Endothelial cell of umbilical vein (primary cell): Measurements from ENCODE around the gene IQGAP2. TPM values are rescaled to one million over a fixed set of nuclear protein-coding genes. Genes with fewer than 3 reads are reported as not detected.

Source experiments
- BruUV-seq: library from RNA; stranded (reverse); fragments of 400-500 nt; replicated peaks from 2 replicates; lab custom pipeline; 2021; lab: Mats Ljungman, UMichigan
- CTCF ChIA-PET: fragments of 300-600, 350-600 bp; sonication (Branson Sonifier 250); formaldehyde crosslinking; loops from one replicate; lab custom pipeline; 2021; ENCODE audit warnings: antibody characterized with exemption, inconsistent platforms; lab: Charles Lee
- POLR2A ChIA-PET: fragments of 300-600, 350-600 bp; sonication (Branson Sonifier 250); formaldehyde crosslinking; loops from one replicate; lab custom pipeline; 2021; ENCODE audit warnings: antibody characterized with exemption, inconsistent platforms; lab: Charles Lee
- DNase-seq: peaks from one replicate; pipeline ENCODE4 v3.0.0-alpha.2; 2011; ENCODE audit warnings: low read depth, low spot score
- FAIRE-seq: peaks from 2 replicates; lab custom pipeline; 2011; peaks lifted over from hg19 to GRCh38; lab: Jason Lieb, UNC
- H2AFZ ChIP-seq: 2 replicates; pipeline ENCODE4 v1.6.0; 2012; ENCODE audit warnings: low read depth, low read length, control low read depth, inconsistent platforms
- H3K27ac ChIP-seq: 2 replicates; pipeline ENCODE4 v1.5.1; 2011; ENCODE audit warnings: low read depth, mild to moderate bottlenecking, control low read depth, low read length, moderate library complexity; ENCODE audit not compliant: insufficient read depth
- H3K27me3 ChIP-seq, 2 experiments: 2 replicates each; pipeline versions ENCODE4 v1.6.0 to v1.6.1; 2011; ENCODE audit warnings: low read length in 2 of 2, mixed read lengths in 1 of 2; ENCODE audit not compliant: control insufficient read depth in 2 of 2, insufficient read depth in 2 of 2
- H3K36me3 ChIP-seq, 2 experiments: 2 replicates in 1 of 2; 3 replicates in 1 of 2; pipeline ENCODE4 v1.5.1; 2011; ENCODE audit warnings: low read length in 2 of 2, mild to moderate bottlenecking in 1 of 2, moderate library complexity in 1 of 2; ENCODE audit not compliant: control insufficient read depth in 2 of 2, insufficient read depth in 2 of 2; ENCODE audit errors: extremely low read depth in 1 of 2
- H3K4me1 ChIP-seq: 3 replicates; pipeline ENCODE4 v1.5.1; 2011; ENCODE audit warnings: mild to moderate bottlenecking, low read length; ENCODE audit not compliant: control insufficient read depth, insufficient read depth; ENCODE audit errors: extremely low read depth
- H3K4me2 ChIP-seq: 2 replicates; pipeline ENCODE4 v1.6.1; 2011; ENCODE audit warnings: low read length, control low read depth, mixed read lengths; ENCODE audit not compliant: insufficient read depth
- H3K4me3 ChIP-seq, 3 experiments: fragments of 200-600 bp in 1 of 3; sonication (generic), shearing (Covaris generic) in 1 of 3; replicated peaks in 1 of 3; 2 replicates each; pipeline ENCODE4 v1.5.1; 2011 to 2016; ENCODE audit warnings: control low read depth in 3 of 3, low read length in 3 of 3, mild to moderate bottlenecking in 2 of 3, inconsistent platforms in 1 of 3, low read depth in 1 of 3, moderate library complexity in 1 of 3; ENCODE audit not compliant: insufficient read depth in 1 of 3
- H3K79me2 ChIP-seq: 2 replicates; pipeline ENCODE4 v1.6.0; 2012; ENCODE audit warnings: low read length, inconsistent platforms; ENCODE audit not compliant: control insufficient read depth, insufficient read depth
- H3K9ac ChIP-seq: replicated peaks from 2 replicates; pipeline ENCODE3; 2011; ENCODE audit warnings: low read length, control low read depth; ENCODE audit not compliant: insufficient read depth; ENCODE audit errors: extremely low read depth
- H3K9me1 ChIP-seq: replicated peaks from 3 replicates; pipeline ENCODE4 v1.6.0; 2011; ENCODE audit warnings: mild to moderate bottlenecking, low read length; ENCODE audit not compliant: control insufficient read depth, insufficient read depth; ENCODE audit errors: extremely low read depth
- H3K9me3 ChIP-seq: replicated peaks from 2 replicates; pipeline ENCODE4 v1.5.1; 2012; ENCODE audit warnings: low read length, inconsistent platforms; ENCODE audit not compliant: control insufficient read depth, insufficient read depth
- H4K20me1 ChIP-seq: replicated peaks from 2 replicates; pipeline ENCODE3; 2011; ENCODE audit warnings: mild to moderate bottlenecking, low read length; ENCODE audit not compliant: control insufficient read depth, insufficient read depth; ENCODE audit errors: extremely low read depth
- EZH2 ChIP-seq: IDR thresholded peaks from 2 replicates; pipeline ENCODE4 v1.6.1; 2012; ENCODE audit warnings: borderline replicate concordance, low read depth, mild to moderate bottlenecking, moderate library complexity, low read length, inconsistent platforms; ENCODE audit not compliant: severe bottlenecking
- FOS ChIP-seq: IDR thresholded peaks from 2 replicates; pipeline ENCODE4 v1.6.1; 2011; ENCODE audit warnings: mild to moderate bottlenecking, low read length, moderate library complexity, borderline replicate concordance; ENCODE audit not compliant: insufficient read depth
- GATA2 ChIP-seq: IDR thresholded peaks from 2 replicates; pipeline ENCODE4 v1.7.0; 2011; ENCODE audit warnings: low read depth, mild to moderate bottlenecking, moderate library complexity, mixed read lengths, low read length; ENCODE audit not compliant: insufficient read length, insufficient read depth
- JUN ChIP-seq: IDR thresholded peaks from 2 replicates; pipeline ENCODE4 v1.6.1; 2011; ENCODE audit warnings: borderline replicate concordance, low read depth; ENCODE audit not compliant: insufficient read length, insufficient read depth
- MAX ChIP-seq: IDR thresholded peaks from 2 replicates; pipeline ENCODE4 v1.6.1; 2011; ENCODE audit not compliant: insufficient read depth, insufficient read length
- MYC ChIP-seq: IDR thresholded peaks from one replicate; pipeline ENCODE4 v1.6.1; 2011; ENCODE audit warnings: mild to moderate bottlenecking, low read depth, low read length
- POLR2A ChIP-seq: IDR thresholded peaks from 2 replicates; pipeline ENCODE4 v1.6.1; 2012; ENCODE audit warnings: low read depth, mild to moderate bottlenecking, control low read depth, low read length
- POLR2AphosphoS5 ChIP-seq: IDR thresholded peaks from 2 replicates; pipeline ENCODE4 v1.6.1; 2012; ENCODE audit warnings: low read depth, mild to moderate bottlenecking, control low read depth, low read length, moderate library complexity; ENCODE audit not compliant: insufficient read depth
- dilution Hi-C: fragments of 300-500 bp; cut with MboI; formaldehyde crosslinking; loops from one replicate; pipeline ENCODE4 v1.15.0; 2019; ENCODE audit warnings: low sequenced_read_pairs; ENCODE audit not compliant: extremely low pct_ligation_motif_present
- intact Hi-C: fragments of 100-400 bp; cut with micrococcal nuclease; formaldehyde crosslinking; loops from one replicate; pipeline ENCODE4 v1.10.0; 2022
- polyA plus RNA-seq, 4 experiments: library from polyadenylated mRNA; depleted of rRNA in 3 of 4; stranded (reverse) in 3 of 4; unstranded in 1 of 4; fragments of >200 nt; gene quantifications; 2 replicates each; pipeline versions ENCODE4 v1.2.1 to v1.2.3, GENCODE V29; 2011 to 2012; ENCODE audit warnings: missing spikeins in 1 of 4
- total RNA-seq: library from RNA; stranded (reverse); gene quantifications from 2 replicates; pipeline ENCODE4 v1.2.3, GENCODE V29; 2021
- TF ChIP-seq, protein P1 (sequence below), 2 donors: IDR thresholded peaks; 1 replicate in 1 of 2; 2 replicates in 1 of 2; pipeline ENCODE4 v1.5.1; 2011; ENCODE audit warnings: low read length in 2 of 2, mild to moderate bottlenecking in 2 of 2, moderate library complexity in 2 of 2, control low read depth in 1 of 2, inconsistent platforms in 1 of 2, low read depth in 1 of 2; ENCODE audit not compliant: insufficient read depth in 1 of 2; ENCODE audit errors: extremely low read depth in 1 of 2

IQGAP2 gene
- total and polyA plus RNA-seq, 2 donors (not counting 3 experiments of a cell fraction or from before 2014, with no cell fraction given), result 4.5 to 4.7 TPM

DNA sequence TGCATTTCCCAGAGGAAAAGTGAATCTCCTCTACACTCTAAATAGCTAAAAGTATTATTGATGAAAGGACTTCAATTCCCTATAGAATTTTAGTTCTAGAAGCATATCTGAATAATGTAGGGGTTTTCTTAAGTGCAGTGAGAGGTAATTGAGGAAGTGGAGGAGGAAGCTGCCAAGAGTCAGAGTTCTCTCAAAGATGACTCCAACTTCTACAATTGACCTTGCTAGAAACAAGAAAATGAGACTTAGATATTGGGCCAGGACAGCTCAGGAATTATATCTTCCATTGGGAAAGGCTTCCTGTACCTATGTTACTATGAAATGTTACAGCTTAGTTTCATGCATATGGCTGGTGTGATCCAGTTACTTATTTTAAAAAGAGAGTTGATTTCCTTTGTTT, 302.5 kb downstream of the IQGAP2 start:
- dilution Hi-C loops (no loop called here), intact Hi-C loops (no loop called here)
- no peak overlapping the region for H3K27ac ChIP-seq
- peaks cover 38% of the 10 kb centered on the region for H3K4me1 ChIP-seq
- H3K79me2 ChIP-seq, result no peaks in the 10 kb centered on the region
- H3K9me1 ChIP-seq, result no peaks in the 10 kb centered on the region
- H3K9me3 ChIP-seq, result no peaks in the 10 kb centered on the region
- CTCF ChIA-PET, result interaction anchor here (1.2 to 3.4 kb wide), 4 partner anchors 9 to 104 kb away, joined by 3 to 19 read pairs (median 10); no protein-coding TSS in a partner anchor
- peak overlapping the region; percentile 18 for H3K4me2 ChIP-seq
- peak overlapping the region; percentile 7 for H2AFZ ChIP-seq
- no TSS peak for BruUV-seq
- H3K4me3 ChIP-seq, result no peak overlapping the region
- FAIRE-seq, result peak; percentile 52
- no peak for TF ChIP-seq JUN
- TF ChIP-seq MYC, result no peak
- no peak for TF ChIP-seq FOS
- no peak for TF ChIP-seq MAX
- TF ChIP-seq POLR2AphosphoS5, result no peak
- TF ChIP-seq POLR2A, result no peak
- TF ChIP-seq GATA2, result no peak
- TF ChIP-seq, protein P1, sequence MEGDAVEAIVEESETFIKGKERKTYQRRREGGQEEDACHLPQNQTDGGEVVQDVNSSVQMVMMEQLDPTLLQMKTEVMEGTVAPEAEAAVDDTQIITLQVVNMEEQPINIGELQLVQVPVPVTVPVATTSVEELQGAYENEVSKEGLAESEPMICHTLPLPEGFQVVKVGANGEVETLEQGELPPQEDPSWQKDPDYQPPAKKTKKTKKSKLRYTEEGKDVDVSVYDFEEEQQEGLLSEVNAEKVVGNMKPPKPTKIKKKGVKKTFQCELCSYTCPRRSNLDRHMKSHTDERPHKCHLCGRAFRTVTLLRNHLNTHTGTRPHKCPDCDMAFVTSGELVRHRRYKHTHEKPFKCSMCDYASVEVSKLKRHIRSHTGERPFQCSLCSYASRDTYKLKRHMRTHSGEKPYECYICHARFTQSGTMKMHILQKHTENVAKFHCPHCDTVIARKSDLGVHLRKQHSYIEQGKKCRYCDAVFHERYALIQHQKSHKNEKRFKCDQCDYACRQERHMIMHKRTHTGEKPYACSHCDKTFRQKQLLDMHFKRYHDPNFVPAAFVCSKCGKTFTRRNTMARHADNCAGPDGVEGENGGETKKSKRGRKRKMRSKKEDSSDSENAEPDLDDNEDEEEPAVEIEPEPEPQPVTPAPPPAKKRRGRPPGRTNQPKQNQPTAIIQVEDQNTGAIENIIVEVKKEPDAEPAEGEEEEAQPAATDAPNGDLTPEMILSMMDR (IDR thresholded peaks at IDR 0.05; ENCODE audit: extremely low read depth in 1 of 2, insufficient read depth in 1 of 2, low read depth in 1 of 2, low read length in 2 of 2), result no peak
- TF ChIP-seq EZH2, result no peak
- H3K36me3 ChIP-seq, result no peaks in the 10 kb centered on the region
- no peaks in the 10 kb centered on the region for H3K27me3 ChIP-seq
- H3K9ac ChIP-seq, result no peak overlapping the region
- no peaks in the 10 kb centered on the region for H4K20me1 ChIP-seq
- DNase-seq, result peak; percentile 60
- POLR2A ChIA-PET, result no interaction called here
